ENCODE data around the gene KDELR3.

KDELR3 gene

DNA sequence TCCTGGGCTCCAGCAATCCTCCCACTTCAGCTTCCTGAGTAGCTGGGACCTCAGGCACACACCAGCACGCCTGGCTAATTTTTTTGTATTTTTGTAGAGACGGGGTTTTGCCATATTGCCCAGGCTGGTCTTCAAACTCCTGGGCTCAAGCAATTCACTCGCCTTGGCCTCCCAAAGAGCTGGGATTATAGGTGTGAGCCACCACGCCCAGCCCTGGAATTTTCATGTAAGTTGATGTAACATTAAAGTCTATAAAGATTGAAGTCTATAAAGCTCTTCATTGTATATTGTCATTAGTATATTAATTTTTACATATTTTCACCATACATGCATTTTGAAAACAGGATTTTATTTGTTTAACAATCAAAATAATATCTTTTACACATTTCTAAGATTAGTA lies 50.7 kb downstream of the KDELR3 start:
- no peak overlapping the region for H3K27ac ChIP-seq (ENCODE audit: insufficient read depth, low read depth, low read length, poor library complexity, severe bottlenecking)
- no peaks in the 10 kb centered on the region for H3K4me1 ChIP-seq (ENCODE audit: control insufficient read depth, insufficient read depth, low read length)
- H3K4me3 ChIP-seq (ENCODE audit: insufficient read depth, low read depth, low read length) = no peak overlapping the region
- no peaks in the 10 kb centered on the region for H3K27me3 ChIP-seq (ENCODE audit: control insufficient read depth, insufficient read depth, low read length, poor library complexity, severe bottlenecking)
- no peaks in the 10 kb centered on the region for H3K36me3 ChIP-seq (ENCODE audit: control insufficient read depth, insufficient read depth, low read length)
- no peaks in the 10 kb centered on the region for H3K9me3 ChIP-seq (ENCODE audit: control insufficient read depth, low read length)
- WGBS, 2 experiments = 86 to 88% methylated on average over 4 of the region's 4 CpGs

DNA sequence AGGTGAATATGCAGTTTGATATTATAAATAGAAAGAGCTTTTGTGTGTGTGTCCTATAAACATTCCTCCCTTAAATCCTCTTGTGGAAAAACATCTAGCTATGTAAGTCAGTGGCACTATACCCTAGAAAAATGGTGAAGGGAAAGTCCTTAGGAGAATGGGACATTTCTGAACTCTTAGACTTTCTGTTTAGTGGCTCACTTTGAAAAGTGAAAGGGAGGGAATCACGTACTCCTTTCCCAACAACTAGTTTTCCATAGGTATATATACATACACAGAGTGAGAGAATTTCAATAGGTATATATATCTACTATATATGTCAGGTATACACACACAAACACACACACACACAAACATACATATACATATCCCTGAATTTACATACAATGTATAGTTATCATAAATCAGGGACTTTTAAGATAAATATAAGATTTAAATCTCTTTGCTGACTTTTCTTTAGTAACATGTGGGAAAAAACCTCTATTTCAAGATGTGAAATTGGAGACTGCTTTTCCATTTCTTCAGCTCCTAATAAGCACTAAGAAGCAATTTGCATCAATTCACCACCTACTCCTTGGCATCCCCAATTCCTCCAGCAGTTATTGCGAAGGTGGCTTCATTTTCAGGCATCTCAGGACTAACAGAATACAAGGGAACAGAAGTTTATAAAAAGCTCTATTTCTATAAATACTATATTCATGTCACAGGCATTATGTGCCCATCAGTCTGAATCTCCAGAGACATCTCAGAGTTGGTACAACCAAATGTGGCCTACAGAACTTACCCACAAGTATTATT lies 51.8 kb downstream of the KDELR3 start:
- Histone ChIP-seq H3K9me3 (ENCODE audit: control insufficient read depth, low read length) (no peaks in the 10 kb centered on the region), H3K4me3 (ENCODE audit: insufficient read depth, low read depth, low read length) (no peak overlapping the region), H3K36me3 (ENCODE audit: control insufficient read depth, insufficient read depth, low read length) (no peaks in the 10 kb centered on the region), H3K27ac (ENCODE audit: insufficient read depth, low read depth, low read length, poor library complexity, severe bottlenecking) (no peak overlapping the region), H3K4me1 (ENCODE audit: control insufficient read depth, insufficient read depth, low read length) (no peaks in the 10 kb centered on the region), H3K27me3 (ENCODE audit: control insufficient read depth, insufficient read depth, low read length, poor library complexity, severe bottlenecking) (no peaks in the 10 kb centered on the region)
- WGBS, 2 experiments = 91 to 100% methylated on average over 1 of the region's 2 CpGs

DNA sequence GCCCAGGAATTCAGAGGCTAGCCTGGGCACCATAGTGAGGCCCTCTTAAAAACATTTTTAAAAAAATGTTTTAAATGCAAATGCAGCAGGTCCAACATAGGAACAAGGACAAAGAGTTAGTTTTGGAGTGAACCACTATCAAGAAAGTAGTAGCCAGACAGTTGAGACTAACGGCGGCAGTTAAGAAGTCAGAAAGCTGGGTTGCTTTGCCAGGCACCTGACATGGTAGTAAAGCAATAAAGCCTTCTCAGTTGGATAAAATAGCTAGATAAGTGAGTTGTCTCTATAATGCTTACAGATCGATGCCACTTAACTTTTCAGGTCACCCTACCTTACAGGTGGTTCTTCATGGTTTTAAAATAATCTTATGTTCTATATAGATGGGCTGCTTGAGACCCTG lies 55.1 kb downstream of the KDELR3 start:
- Histone ChIP-seq H3K9me3 (ENCODE audit: control insufficient read depth, low read length) (no peaks in the 10 kb centered on the region), H3K4me3 (ENCODE audit: insufficient read depth, low read depth, low read length) (no peak overlapping the region), H3K4me1 (ENCODE audit: control insufficient read depth, insufficient read depth, low read length) (no peaks in the 10 kb centered on the region), H3K36me3 (ENCODE audit: control insufficient read depth, insufficient read depth, low read length) (no peaks in the 10 kb centered on the region), H3K27me3 (ENCODE audit: control insufficient read depth, insufficient read depth, low read length, poor library complexity, severe bottlenecking) (no peaks in the 10 kb centered on the region), H3K27ac (ENCODE audit: insufficient read depth, low read depth, low read length, poor library complexity, severe bottlenecking) (no peak overlapping the region)
- 94% methylated on average over 3 of the region's 3 CpGs for WGBS, 2 experiments

DNA sequence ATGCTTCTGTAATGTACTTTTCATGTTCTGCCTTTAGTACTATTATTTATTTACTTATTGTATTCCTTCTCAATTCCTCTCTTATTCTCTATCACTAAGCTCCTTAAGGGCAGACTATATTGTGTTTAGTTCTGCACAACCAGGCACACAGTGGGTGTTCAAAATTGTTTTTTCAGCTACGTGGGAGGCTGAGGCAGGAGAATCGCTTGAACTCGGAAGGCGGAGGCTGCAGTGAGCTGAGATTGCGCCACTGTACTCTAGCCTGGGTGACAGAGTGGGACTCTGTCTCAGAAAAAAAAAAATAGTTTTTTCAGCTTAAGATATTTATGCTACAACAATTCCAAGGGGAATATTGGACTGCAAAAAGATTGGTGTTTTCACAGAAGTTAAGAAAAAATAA lies 55.6 kb downstream of the KDELR3 start:
- Histone ChIP-seq H3K4me1 (ENCODE audit: control insufficient read depth, insufficient read depth, low read length) (no peaks in the 10 kb centered on the region), H3K36me3 (ENCODE audit: control insufficient read depth, insufficient read depth, low read length) (no peaks in the 10 kb centered on the region), H3K27me3 (ENCODE audit: control insufficient read depth, insufficient read depth, low read length, poor library complexity, severe bottlenecking) (no peaks in the 10 kb centered on the region), H3K27ac (ENCODE audit: insufficient read depth, low read depth, low read length, poor library complexity, severe bottlenecking) (no peak overlapping the region), H3K4me3 (ENCODE audit: insufficient read depth, low read depth, low read length) (no peak overlapping the region), H3K9me3 (ENCODE audit: control insufficient read depth, low read length) (no peaks in the 10 kb centered on the region)
- WGBS, 2 experiments = 93 to 95% methylated on average over 5 of the region's 5 CpGs

DNA sequence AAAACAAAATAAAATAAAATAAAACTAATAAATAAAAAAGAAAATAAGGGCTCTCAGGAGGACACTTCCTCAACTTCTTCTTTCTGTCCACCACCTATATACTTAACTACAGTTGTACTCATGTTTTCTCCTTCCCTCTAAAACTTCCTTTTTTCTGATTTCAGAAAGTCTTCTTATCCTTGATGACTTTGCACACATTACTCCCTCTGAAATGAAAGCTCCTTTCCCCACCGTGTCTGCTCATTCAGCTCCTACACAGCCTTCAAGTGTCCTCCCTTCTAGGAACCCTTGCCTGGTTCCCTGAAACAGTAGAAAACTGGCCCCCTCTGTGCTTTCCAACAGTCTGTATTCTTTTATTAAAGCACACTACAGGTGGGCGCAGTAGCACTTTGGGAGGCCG lies 56.5 kb downstream of the KDELR3 start:
- WGBS, 2 experiments = 89 to 90% methylated on average over 3 of the region's 3 CpGs

DNA sequence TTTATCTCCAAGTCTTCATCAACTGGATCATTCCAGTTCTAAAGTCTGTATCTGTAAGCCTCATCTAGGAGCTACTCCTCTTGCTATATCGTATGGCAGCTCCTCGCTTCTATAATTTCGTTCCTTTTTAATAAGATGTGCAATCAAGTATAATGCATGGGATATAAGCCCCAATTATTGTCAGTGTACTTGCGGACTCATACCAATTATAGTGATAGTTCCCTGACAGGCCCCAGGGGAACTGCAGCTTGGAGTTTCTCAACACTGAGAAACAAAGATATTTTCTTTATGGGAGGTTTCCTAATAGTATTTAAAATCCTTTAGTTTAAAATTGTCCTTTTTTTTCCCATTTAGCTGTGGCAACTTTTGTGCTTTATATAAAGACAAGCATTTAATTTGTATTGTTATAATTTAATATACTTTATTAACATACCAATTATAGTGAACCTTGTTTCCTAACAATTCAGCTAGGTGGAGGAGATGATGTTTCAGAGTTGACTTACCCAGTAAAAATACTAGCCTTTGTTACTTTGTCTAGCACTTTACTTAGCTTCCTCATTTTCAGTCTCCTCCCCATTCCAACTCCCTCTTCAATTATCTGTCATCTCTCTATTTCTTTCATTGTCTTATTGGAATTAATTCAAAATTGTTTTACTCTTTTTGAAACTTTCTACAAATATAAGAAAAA lies 63.5 kb downstream of the KDELR3 start:
- H3K27ac ChIP-seq (ENCODE audit: insufficient read depth, low read depth, low read length, poor library complexity, severe bottlenecking) = no peak overlapping the region
- H3K9me3 ChIP-seq (ENCODE audit: control insufficient read depth, low read length) = no peaks in the 10 kb centered on the region
- no peak overlapping the region for H3K4me3 ChIP-seq (ENCODE audit: insufficient read depth, low read depth, low read length)
- no peaks in the 10 kb centered on the region for H3K36me3 ChIP-seq (ENCODE audit: control insufficient read depth, insufficient read depth, low read length)
- no peaks in the 10 kb centered on the region for H3K4me1 ChIP-seq (ENCODE audit: control insufficient read depth, insufficient read depth, low read length)
- no peaks in the 10 kb centered on the region for H3K27me3 ChIP-seq (ENCODE audit: control insufficient read depth, insufficient read depth, low read length, poor library complexity, severe bottlenecking)
- WGBS, 2 experiments = 95 to 100% methylated on average over 4 of the region's 4 CpGs

More for the DNA sequence above, 56.5 kb downstream of the KDELR3 start:
- H3K27ac ChIP-seq (ENCODE audit: insufficient read depth, low read depth, low read length, poor library complexity, severe bottlenecking) = no peak overlapping the region
- no peaks in the 10 kb centered on the region for H3K27me3 ChIP-seq (ENCODE audit: control insufficient read depth, insufficient read depth, low read length, poor library complexity, severe bottlenecking)
- no peaks in the 10 kb centered on the region for H3K4me1 ChIP-seq (ENCODE audit: control insufficient read depth, insufficient read depth, low read length)
- H3K4me3 ChIP-seq (ENCODE audit: insufficient read depth, low read depth, low read length) = no peak overlapping the region
- H3K9me3 ChIP-seq (ENCODE audit: control insufficient read depth, low read length) = no peaks in the 10 kb centered on the region
- no peaks in the 10 kb centered on the region for H3K36me3 ChIP-seq (ENCODE audit: control insufficient read depth, insufficient read depth, low read length)

All from ectodermal cell (in vitro differentiated cells).